Neural cell (in vitro differentiated cells): ENCODE results near the gene CISD3. TPM values are rescaled to one million over a fixed set of nuclear protein-coding genes. Genes with fewer than 3 reads are reported as not detected.

ENCODE experiments used
- H2AFZ ChIP-seq: fragments of 200-600, 300-800 bp; sonication (generic), shearing (Covaris generic); 2 replicates; pipeline ENCODE4 v1.6.0; 2014; ENCODE audit warnings: low read depth, mild to moderate bottlenecking, antibody characterized with exemption, low read length, moderate library complexity
- H3F3A ChIP-seq: fragments of 200-600 bp; shearing (Covaris generic); 2 replicates; pipeline ENCODE4 v1.6.1; 2016; ENCODE audit warnings: mild to moderate bottlenecking, moderate library complexity, mixed read lengths, antibody characterized with exemption, low read length; ENCODE audit not compliant: insufficient read depth, poor library complexity, severe bottlenecking
- H3K27ac ChIP-seq: fragments of 200-600, 300-800 bp; sonication (generic), shearing (Covaris generic); 2 replicates; pipeline ENCODE4 v1.5.1; 2014; ENCODE audit warnings: mild to moderate bottlenecking, low read length, moderate library complexity
- H3K27me3 ChIP-seq: fragments of 300-800, 200-600 bp; sonication (generic), shearing (Covaris generic); 2 replicates; pipeline ENCODE4 v1.6.0; 2014; ENCODE audit warnings: mild to moderate bottlenecking, low read depth, low read length, moderate library complexity; ENCODE audit not compliant: insufficient read depth
- H3K36me3 ChIP-seq: fragments of 300-800, 200-600 bp; sonication (generic), shearing (Covaris generic); 2 replicates; pipeline ENCODE4 v1.5.1; 2014; ENCODE audit warnings: mild to moderate bottlenecking, antibody characterized with exemption, low read length, moderate library complexity; ENCODE audit not compliant: insufficient read depth
- H3K4me2 ChIP-seq: fragments of 300-800, 200-600 bp; sonication (generic), shearing (Covaris generic); 2 replicates; pipeline ENCODE4 v1.6.0; 2014; ENCODE audit warnings: mild to moderate bottlenecking, low read length
- H3K4me3 ChIP-seq: fragments of 300-800, 200-600 bp; sonication (generic), shearing (Covaris generic); 2 replicates; pipeline ENCODE4 v1.5.1; 2014; ENCODE audit warnings: mild to moderate bottlenecking, low read length, moderate library complexity
- H3K79me2 ChIP-seq: fragments of 200-600 bp; shearing (Covaris generic); replicated peaks from 2 replicates; pipeline ENCODE4 v1.6.0; 2014; ENCODE audit warnings: mild to moderate bottlenecking, low read length, moderate library complexity; ENCODE audit not compliant: insufficient read depth
- H3K9ac ChIP-seq: fragments of 300-800, 200-600 bp; sonication (generic), shearing (Covaris generic); 2 replicates; pipeline ENCODE4 v1.6.1; 2016; ENCODE audit warnings: mild to moderate bottlenecking, low read length, mixed read lengths
- H3K9me2 ChIP-seq: fragments of 200-600 bp; shearing (Covaris generic); 2 replicates; pipeline ENCODE4 v1.6.1; 2016; ENCODE audit warnings: mild to moderate bottlenecking, low read length, mixed read lengths; ENCODE audit not compliant: insufficient read depth
- H3K9me3 ChIP-seq: fragments of 200-600, 300-800 bp; sonication (generic), shearing (Covaris generic); 2 replicates; pipeline ENCODE4 v1.6.1; 2016; ENCODE audit warnings: mild to moderate bottlenecking, mixed run types, low read length, moderate library complexity, mixed read lengths
- H4K20me1 ChIP-seq: fragments of 200-600 bp; shearing (Covaris generic); 2 replicates; pipeline ENCODE4 v1.6.1; 2016; ENCODE audit warnings: mild to moderate bottlenecking, mixed run types; ENCODE audit not compliant: insufficient read depth
- MXI1 ChIP-seq: fragments of 450-650 bp; conservative IDR thresholded peaks from 2 replicates; pipeline ENCODE4 v1.6.1; 2014; ENCODE audit warnings: antibody characterized with exemption, mild to moderate bottlenecking; ENCODE audit not compliant: poor library complexity, severe bottlenecking
- TAF1 ChIP-seq: IDR thresholded peaks from 2 replicates; pipeline ENCODE4 v1.6.1; 2012; ENCODE audit warnings: low read depth
- polyA plus RNA-seq: library from polyadenylated mRNA; depleted of rRNA; stranded (reverse); fragments of >200 nt; gene quantifications from 2 replicates; pipeline ENCODE4 v1.2.3, GENCODE V29; 2014
- small RNA-seq, 3 experiments: library from RNA; depleted of rRNA; stranded (forward); fragments of <200 nt; gene quantifications; one replicate each; pipeline ENCODE3, GENCODE V24; 2012

CISD3 gene
- polyA plus RNA-seq, 1 donor from 2014 or later: 1.2 TPM

DNA sequence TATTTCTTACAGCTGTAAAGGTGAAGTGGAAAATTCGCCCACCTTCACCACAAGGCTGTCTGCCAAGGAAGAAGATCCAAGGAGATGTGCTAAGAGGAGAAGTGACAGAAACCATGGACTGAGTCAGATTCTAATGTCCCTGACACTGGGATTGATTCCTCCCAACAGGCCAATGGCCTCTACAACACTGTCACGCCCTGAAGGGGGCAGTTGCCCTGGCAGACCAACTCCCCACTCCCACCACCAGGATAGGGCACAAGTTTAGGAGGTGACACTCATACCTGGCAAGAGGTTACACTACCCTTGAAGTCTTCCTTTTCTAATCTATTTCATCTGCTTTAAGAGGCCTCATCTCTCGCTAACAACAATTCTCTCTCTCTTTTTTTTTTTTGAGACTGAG lies 53.1 kb downstream of the CISD3 start:
- Histone ChIP-seq H2AFZ (no peak overlapping the region), H3K4me3 (no peak overlapping the region), H3K27me3 (no peaks in the 10 kb centered on the region), H3K27ac (no peak overlapping the region), H3K9ac (no peak overlapping the region), H3F3A (no peaks in the 10 kb centered on the region), H3K79me2 (no peaks in the 10 kb centered on the region), H3K4me2 (no peak overlapping the region), H3K36me3 (no peaks in the 10 kb centered on the region), H3K9me3 (no peaks in the 10 kb centered on the region), H3K9me2 (no peaks in the 10 kb centered on the region), H4K20me1 (no peaks in the 10 kb centered on the region)
- TF ChIP-seq MXI1 (no peak), TAF1 (no peak)

Small RNA genes lying within 50 kb of the gene (small RNA-seq; reads per million reads assigned to genes)
- 0 to 4.1 (median 1.8) reads per million in 3 experiments for gene MIR4726
- gene MIR4734: 0 to 0.39 (median 0.10) reads per million in 3 experiments
- gene RNA5SP440: 0.57 to 4.9 (median 4.0) reads per million in 3 experiments
- gene RNU6-866P: 0 reads per million in 3 experiments

Other genes starting within 250 kb of the CISD3 start
- 18.0 and 22.8 TPM in 2 replicates for gene SRCIN1, start 124.4 kb upstream of the CISD3 start, polyA plus RNA-seq
- 1.1 and 1.5 TPM in 2 replicates for gene EPOP, start 55.4 kb upstream of the CISD3 start, polyA plus RNA-seq
- 19.7 and 26.0 TPM in 2 replicates for gene MLLT6, start 25.1 kb upstream of the CISD3 start, polyA plus RNA-seq
- 10.7 and 11.7 TPM in 2 replicates for gene PCGF2, start 18.0 kb downstream of the CISD3 start, polyA plus RNA-seq
- 300 and 338 TPM in 2 replicates for gene PSMB3, start 22.4 kb downstream of the CISD3 start, polyA plus RNA-seq
- 164 and 187 TPM in 2 replicates for gene PIP4K2B, start 69.2 kb downstream of the CISD3 start, polyA plus RNA-seq
- gene CWC25, start 95.0 kb downstream of the CISD3 start, polyA plus RNA-seq: 15.4 and 18.4 TPM in 2 replicates
- gene RPL23, start 123.4 kb downstream of the CISD3 start, polyA plus RNA-seq: 1,212 and 1,333 TPM in 2 replicates
- 56.3 and 60.0 TPM in 2 replicates for gene LASP1, start 139.7 kb downstream of the CISD3 start, polyA plus RNA-seq
- gene FBXO47, start 237.1 kb downstream of the CISD3 start, polyA plus RNA-seq: not detected in 2 replicates